HEK293 (cell line): ENCODE measurements around the gene TRAF4.

Experiments used
- ATF2 ChIP-seq: fragments of 450-650 bp; formaldehyde crosslinking; IDR thresholded peaks from 2 replicates; pipeline ENCODE4 v1.5.1; 2016; ENCODE audit warnings: missing biosample characterization, missing genetic modification characterization, low read depth
- KLF16 ChIP-seq: fragments of 450-650 bp; formaldehyde crosslinking; IDR thresholded peaks from 2 replicates; pipeline ENCODE4 v1.5.1; 2017; ENCODE audit warnings: missing biosample characterization, missing genetic modification characterization
- MZF1 ChIP-seq: fragments of 450-650 bp; formaldehyde crosslinking; IDR thresholded peaks from 2 replicates; pipeline ENCODE4 v1.5.1; 2017; ENCODE audit warnings: missing biosample characterization, missing genetic modification characterization, borderline replicate concordance
- SALL2 ChIP-seq: fragments of 450-650 bp; formaldehyde crosslinking; IDR thresholded peaks from 2 replicates; pipeline ENCODE4 v1.5.0; 2017; ENCODE audit warnings: missing biosample characterization, mild to moderate bottlenecking, missing genetic modification characterization, borderline replicate concordance
- YY1 ChIP-seq: fragments of 450-650 bp; formaldehyde crosslinking; IDR thresholded peaks from 2 replicates; pipeline ENCODE4 v1.5.1; 2018; ENCODE audit warnings: missing biosample characterization, missing genetic modification characterization
- ZNF704 ChIP-seq: fragments of 450-650 bp; formaldehyde crosslinking; IDR thresholded peaks from 2 replicates; pipeline ENCODE4 v1.5.1; 2016; ENCODE audit warnings: missing biosample characterization, missing genetic modification characterization
- TF ChIP-seq, protein P1 (sequence below): fragments of 450-650 bp; formaldehyde crosslinking; IDR thresholded peaks from 2 replicates; pipeline ENCODE4 v1.5.1; 2016; ENCODE audit warnings: missing biosample characterization, missing genetic modification characterization

DNA sequence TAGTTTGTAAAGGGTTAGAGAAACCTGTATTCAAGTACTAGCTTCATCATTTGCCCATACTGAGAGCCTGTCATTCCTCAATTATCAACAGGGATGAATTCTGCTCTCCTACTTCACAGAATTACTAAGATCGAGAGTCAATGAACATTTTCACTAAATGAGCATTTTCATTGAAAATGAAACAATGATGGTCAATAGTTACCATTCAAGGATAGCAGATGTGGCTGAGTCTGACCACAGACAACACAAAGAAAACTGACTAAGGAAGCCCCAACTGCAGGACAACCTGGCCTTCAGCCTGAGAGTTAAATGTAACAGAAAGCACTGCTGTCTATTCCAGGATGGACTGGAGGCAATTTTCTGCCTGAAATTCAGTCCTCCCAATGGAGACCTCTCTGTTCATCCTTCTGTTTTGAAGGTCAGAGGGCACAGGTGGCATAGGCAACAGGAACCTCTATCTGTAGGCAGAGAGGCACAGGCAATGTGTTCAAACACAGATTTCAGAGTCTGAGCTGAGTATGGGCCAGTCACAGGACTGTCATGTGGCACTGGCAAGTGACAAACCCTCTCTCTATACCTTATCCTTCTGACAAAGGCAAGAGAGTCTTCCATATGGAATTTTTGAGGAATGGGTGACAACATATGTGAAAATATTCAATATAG lies 19.5 kb downstream of the TRAF4 start:
- TF ChIP-seq SALL2 (no peak), YY1 (tag by site-specific recombination) (no peak), ZNF704 (tag by site-specific recombination) (no peak), MZF1 (tag by site-specific recombination) (no peak), KLF16 (tag by site-specific recombination) (no peak), ATF2 (no peak)
- TF ChIP-seq, protein P1, sequence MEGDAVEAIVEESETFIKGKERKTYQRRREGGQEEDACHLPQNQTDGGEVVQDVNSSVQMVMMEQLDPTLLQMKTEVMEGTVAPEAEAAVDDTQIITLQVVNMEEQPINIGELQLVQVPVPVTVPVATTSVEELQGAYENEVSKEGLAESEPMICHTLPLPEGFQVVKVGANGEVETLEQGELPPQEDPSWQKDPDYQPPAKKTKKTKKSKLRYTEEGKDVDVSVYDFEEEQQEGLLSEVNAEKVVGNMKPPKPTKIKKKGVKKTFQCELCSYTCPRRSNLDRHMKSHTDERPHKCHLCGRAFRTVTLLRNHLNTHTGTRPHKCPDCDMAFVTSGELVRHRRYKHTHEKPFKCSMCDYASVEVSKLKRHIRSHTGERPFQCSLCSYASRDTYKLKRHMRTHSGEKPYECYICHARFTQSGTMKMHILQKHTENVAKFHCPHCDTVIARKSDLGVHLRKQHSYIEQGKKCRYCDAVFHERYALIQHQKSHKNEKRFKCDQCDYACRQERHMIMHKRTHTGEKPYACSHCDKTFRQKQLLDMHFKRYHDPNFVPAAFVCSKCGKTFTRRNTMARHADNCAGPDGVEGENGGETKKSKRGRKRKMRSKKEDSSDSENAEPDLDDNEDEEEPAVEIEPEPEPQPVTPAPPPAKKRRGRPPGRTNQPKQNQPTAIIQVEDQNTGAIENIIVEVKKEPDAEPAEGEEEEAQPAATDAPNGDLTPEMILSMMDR (tag by site-specific recombination) = no peak
